ENCODE measurements around the gene SLC25A1. TPM values are rescaled to one million over a fixed set of nuclear protein-coding genes. Genes with fewer than 3 reads are reported as not detected.

Gene SLC25A1
- total RNA-seq, 4 donors from 2014 or later, result 49.2 to 68.0 (median 57.3) TPM

DNA sequence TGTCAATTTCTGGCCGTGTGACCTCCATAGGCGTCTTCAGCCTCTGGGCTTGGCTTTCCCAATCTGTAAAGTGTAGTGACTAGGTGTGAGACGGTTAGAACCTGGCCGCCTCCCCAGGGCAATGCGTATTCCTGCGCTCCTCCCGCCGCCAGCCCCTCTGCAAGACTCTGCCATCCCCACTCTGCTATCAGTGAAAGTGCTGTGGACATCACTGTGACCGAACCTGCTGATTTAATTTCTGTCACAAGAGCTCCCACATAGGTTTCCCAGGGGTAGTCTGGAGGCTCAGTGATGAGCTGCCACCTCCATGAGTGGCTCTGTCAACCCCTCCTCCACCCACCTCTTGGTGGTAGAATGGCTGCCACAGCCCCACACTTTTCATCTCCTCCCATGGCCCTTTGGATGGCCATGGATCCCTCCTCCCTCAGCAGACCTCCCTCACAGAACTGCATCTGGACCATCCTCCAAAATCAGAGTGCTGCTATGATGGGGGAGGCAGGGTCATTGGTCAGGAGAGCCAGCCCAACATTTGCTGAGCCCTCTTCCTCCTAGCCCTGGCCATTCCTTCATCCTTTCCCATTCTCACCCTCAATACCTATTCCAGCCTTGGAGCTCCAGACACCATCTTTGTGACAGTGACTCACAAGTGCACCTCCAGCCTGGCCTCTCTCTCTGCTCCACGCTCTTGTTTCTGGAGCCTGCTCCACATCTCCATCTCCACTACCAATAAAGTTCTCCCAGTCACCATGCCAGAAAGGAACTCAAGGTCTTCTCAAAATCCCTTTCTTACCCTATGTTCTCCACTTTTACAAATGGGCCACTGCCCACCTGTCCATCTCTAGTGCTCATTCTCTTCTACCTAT lies 27.0 kb downstream of the SLC25A1 start:
- H3K36me3 ChIP-seq, result no peaks in the 10 kb centered on the region
- intact Hi-C loops (cut with DNase I), result no loop called here
- peaks cover 6 to 21% (median 18%) of the 10 kb centered on the region in 3 donors for H3K4me1 ChIP-seq
- DNase-seq, result no peak
- no peak overlapping the region for H3K27ac ChIP-seq
- TF ChIP-seq, protein P1, sequence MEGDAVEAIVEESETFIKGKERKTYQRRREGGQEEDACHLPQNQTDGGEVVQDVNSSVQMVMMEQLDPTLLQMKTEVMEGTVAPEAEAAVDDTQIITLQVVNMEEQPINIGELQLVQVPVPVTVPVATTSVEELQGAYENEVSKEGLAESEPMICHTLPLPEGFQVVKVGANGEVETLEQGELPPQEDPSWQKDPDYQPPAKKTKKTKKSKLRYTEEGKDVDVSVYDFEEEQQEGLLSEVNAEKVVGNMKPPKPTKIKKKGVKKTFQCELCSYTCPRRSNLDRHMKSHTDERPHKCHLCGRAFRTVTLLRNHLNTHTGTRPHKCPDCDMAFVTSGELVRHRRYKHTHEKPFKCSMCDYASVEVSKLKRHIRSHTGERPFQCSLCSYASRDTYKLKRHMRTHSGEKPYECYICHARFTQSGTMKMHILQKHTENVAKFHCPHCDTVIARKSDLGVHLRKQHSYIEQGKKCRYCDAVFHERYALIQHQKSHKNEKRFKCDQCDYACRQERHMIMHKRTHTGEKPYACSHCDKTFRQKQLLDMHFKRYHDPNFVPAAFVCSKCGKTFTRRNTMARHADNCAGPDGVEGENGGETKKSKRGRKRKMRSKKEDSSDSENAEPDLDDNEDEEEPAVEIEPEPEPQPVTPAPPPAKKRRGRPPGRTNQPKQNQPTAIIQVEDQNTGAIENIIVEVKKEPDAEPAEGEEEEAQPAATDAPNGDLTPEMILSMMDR (IDR thresholded peaks at IDR 0.05), result no peak
- no peak for TF ChIP-seq POLR2A (IDR thresholded peaks at IDR 0.05)
- peaks cover 7 to 93% (median 27%) of the 10 kb centered on the region in 4 donors for H3K27me3 ChIP-seq
- no peak overlapping the region for H3K4me3 ChIP-seq
- peaks cover 0 to 6% (median 0%) of the 10 kb centered on the region in 3 donors for H3K9me3 ChIP-seq
- WGBS, 2 donors, result 41 to 62% methylated on average over 6 to 8 of the region's 10 CpGs

DNA sequence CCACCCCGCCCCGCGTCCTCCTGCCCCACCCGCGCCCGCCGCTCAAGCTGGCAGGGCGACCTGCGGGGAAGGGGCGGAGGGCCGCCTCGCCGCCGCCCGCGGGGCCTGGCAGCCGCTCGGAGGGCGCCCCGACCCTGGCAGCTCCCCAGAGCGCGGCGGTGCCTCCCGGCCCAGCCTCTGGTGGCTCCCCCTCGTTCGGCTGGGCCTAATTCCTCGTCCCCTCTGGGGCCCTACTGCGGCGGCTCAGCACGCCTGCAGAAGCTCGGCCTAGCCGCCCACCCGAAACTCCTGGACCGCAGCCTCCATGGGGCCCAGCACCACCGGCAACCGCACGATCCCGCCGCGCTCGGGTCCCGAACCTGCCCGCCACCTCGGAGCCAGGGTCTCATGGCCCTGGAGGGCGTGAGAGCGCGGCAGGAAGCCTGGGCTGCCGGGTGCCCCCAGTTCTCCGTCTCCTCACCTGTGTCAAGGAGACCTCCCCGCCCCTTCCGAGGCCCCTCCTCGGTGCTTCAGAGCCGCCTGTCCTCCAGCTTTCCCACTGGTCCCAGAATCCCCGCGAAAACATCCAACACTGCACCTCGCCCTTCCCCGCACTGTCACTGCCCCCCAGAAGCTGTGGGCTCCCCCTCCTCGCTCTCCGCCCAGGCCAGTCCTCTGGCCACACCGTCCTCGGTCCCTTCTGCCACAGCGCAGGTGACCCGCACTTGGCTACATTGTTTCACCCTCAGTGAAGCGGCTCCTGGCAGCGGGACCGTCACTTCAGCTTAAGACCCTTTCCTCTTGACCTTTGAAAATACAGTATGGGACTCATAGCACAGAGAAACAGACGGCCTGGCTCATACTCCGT lies 27.8 kb downstream of the SLC25A1 start:
- WGBS, 2 donors, result 14 to 40% methylated on average over 18 to 26 of the region's 68 CpGs
- Histone ChIP-seq H3K4me3 (peak overlapping the region in 2 of 4 donors; percentile 41 to 59), H3K27me3 (peaks cover 7 to 85% (median 27%) of the 10 kb centered on the region in 4 donors), H3K27ac (no peak overlapping the region), H3K9me3 (peaks cover 0 to 6% (median 0%) of the 10 kb centered on the region in 3 donors), H3K36me3 (no peaks in the 10 kb centered on the region), H3K4me1 (peaks cover 6 to 21% (median 18%) of the 10 kb centered on the region in 3 donors)
- DNase-seq, result no peak
- no peak for TF ChIP-seq POLR2A (IDR thresholded peaks at IDR 0.05)
- TF ChIP-seq, protein P1 (IDR thresholded peaks at IDR 0.05), result no peak
- intact Hi-C loops (cut with DNase I), result no loop called here

DNA sequence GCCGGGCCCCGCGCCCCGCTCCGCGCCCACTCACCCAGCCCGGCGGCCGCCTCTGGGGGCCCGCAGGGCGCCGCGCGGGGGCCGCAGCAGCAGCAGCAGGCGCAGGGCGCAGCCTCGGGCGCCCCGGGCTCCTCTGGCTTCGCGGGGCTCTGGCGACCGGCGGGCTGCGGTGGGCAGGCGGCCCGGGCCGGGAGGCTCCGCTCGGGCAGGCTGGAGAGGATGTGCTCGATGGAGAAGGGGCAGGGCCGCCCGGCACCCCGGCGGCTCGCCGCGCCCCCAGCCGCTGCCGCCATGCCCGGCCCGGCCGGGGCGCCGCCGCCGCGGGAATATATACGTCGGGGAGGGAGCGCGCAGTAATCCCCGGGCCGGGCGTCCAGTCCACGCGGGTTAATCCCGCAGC lies 28.5 kb downstream of the SLC25A1 start, which contains the start of gene GSC2:
Gene GSC2 (minus strand): TSS at position 302 of the 400 bp plus-strand sequence. CDS start 9 bp downstream, at position 293.
- no CpG with 5 or more reads among the region's 59 CpGs for WGBS, 2 donors
- Histone ChIP-seq H3K27me3 (peaks cover 7 to 78% (median 27%) of the 10 kb centered on the region in 4 donors), H3K4me1 (peaks cover 6 to 22% (median 18%) of the 10 kb centered on the region in 3 donors), H3K36me3 (no peaks in the 10 kb centered on the region), H3K9me3 (peaks cover 0 to 6% (median 0%) of the 10 kb centered on the region in 3 donors), H3K27ac (no peak within 1 kb of the TSS), H3K4me3 (peak within 1 kb of the TSS; percentile 5 to 59 (median 30))
- no peak for DNase-seq
- intact Hi-C loops (cut with DNase I), result no loop called here
- TF ChIP-seq POLR2A (IDR thresholded peaks at IDR 0.05), result no peak
- TF ChIP-seq, protein P1 (IDR thresholded peaks at IDR 0.05), result no peak

DNA sequence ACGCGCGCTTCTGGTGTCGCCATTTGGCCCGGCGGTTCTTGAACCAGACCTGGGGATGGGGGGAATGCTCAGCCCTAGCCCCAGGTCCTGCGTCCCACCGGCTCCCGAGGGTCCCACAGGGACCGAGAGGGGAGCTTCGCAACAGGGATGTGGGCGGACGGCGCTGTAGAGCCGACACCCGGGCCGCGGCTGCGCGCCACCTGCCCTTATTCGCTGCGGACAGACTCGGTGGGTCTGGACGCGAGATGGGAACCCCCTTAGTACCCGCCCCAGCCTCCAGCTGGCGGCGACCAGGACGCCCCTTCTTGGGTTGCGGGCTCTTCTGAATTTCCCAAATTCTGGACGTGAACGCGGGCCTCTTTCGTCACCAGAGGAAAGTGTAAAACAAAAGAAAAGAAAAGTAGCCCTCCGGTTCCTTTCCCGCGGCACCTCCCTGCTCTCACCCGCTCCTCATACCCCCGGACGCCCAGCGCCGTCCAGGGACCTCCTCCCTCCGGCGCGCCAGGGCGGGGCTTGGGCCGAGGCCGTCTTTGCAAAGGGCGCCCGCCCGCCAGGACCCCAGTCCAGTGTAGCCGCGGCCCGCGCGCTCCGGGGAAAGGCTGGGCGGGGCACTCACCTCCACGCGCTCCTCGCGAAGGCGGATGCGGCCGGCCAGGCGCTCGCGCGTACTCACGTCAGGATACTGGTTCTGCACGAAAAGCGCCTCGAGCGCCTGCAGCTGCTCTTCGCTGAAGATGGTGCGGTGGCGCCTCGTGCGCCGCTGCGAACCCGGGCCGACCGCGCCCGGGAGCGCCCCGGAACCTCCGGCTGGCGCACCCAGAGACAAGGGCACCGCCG lies 29.3 kb downstream of the SLC25A1 start:
- H3K4me1 ChIP-seq, result peaks cover 6 to 26% (median 18%) of the 10 kb centered on the region in 3 donors
- H3K27ac ChIP-seq, result no peak overlapping the region
- no peaks in the 10 kb centered on the region for H3K36me3 ChIP-seq
- no peak for TF ChIP-seq POLR2A (IDR thresholded peaks at IDR 0.05)
- TF ChIP-seq, protein P1 (IDR thresholded peaks at IDR 0.05), result no peak
- intact Hi-C loops (cut with DNase I), result no loop called here
- peaks cover 7 to 73% (median 27%) of the 10 kb centered on the region in 4 donors for H3K27me3 ChIP-seq
- WGBS, 2 donors, result 6 to 8% methylated on average over 9 to 29 of the region's 92 CpGs
- H3K9me3 ChIP-seq, result peaks cover 0 to 6% (median 0%) of the 10 kb centered on the region in 3 donors
- H3K4me3 ChIP-seq, result peak overlapping the region; percentile 5 to 59 (median 30)
- no peak for DNase-seq
